ENCODE measurements around the gene TAF4. TPM values are rescaled to one million over a fixed set of nuclear protein-coding genes. Genes with fewer than 3 reads are reported as not detected.

Gene TAF4
- total RNA-seq, 1 experiment from 2014 or later: 21.0 TPM

GRCh38 chr20:62048346-62048761, 17.3 kb downstream of the TAF4 start:
- Histone ChIP-seq H3K27me3 (ENCODE audit: control insufficient read depth, insufficient read depth, low read length) (no peaks in the 10 kb centered on the region), H3K27ac (ENCODE audit: low read length) (no peak overlapping the region), H3K9me3 (ENCODE audit: control insufficient read depth, insufficient read depth, low read depth, low read length) (no peaks in the 10 kb centered on the region), H3K4me1 (ENCODE audit: control insufficient read depth, insufficient read depth, low read length) (no peaks in the 10 kb centered on the region; the same call in 1 of the 2 replicates), H3K4me3 (ENCODE audit: low read depth in 2 of 2, low read length in 2 of 2) (no peak overlapping the region), H3K36me3 (ENCODE audit: control insufficient read depth, insufficient read depth, low read length) (no peaks in the 10 kb centered on the region)
- no peak for TF ChIP-seq TCF7L2 (IDR thresholded peaks at IDR 0.05; ENCODE audit: low read depth, low read length)
- no peak for TF ChIP-seq POLR2AphosphoS5 (IDR thresholded peaks at IDR 0.05; ENCODE audit: low read depth, low read length)
- TF ChIP-seq REST (IDR thresholded peaks at IDR 0.05; ENCODE audit: insufficient read depth in 1 of 2, low read depth in 2 of 2, low read length in 1 of 2): no peak
- no peak for TF ChIP-seq CTCF (IDR thresholded peaks at IDR 0.05)
- TF ChIP-seq SIN3A (IDR thresholded peaks at IDR 0.05; ENCODE audit: borderline replicate concordance, insufficient read depth, low read depth, low read length): no peak
- ChIA-PET POLR2A (no interaction called here), CTCF (no interaction called here)
- BruUV-seq (replicated peaks): no TSS peak
- DNase-seq (ENCODE audit: low read depth, low spot score) (no peak), ATAC-seq (0 out of 2 replicates have a peak, but pooled peaks have one; percentile 24)
- intact Hi-C loops (cut with micrococcal nuclease; ENCODE audit: unreplicated experiment) (no loop called here), in situ Hi-C loops (cut with HindIII; ENCODE audit: low pct_unique_long_range_greater_than_20kb, low sequenced_read_pairs) (no loop called here)

GRCh38 chr20:62047666-62048345, 17.9 kb downstream of the TAF4 start:
- no peak overlapping the region for H3K4me3 ChIP-seq (ENCODE audit: low read depth in 2 of 2, low read length in 2 of 2)
- no peak overlapping the region for H3K27ac ChIP-seq (ENCODE audit: low read length)
- intact Hi-C loops (cut with micrococcal nuclease; ENCODE audit: unreplicated experiment): no loop called here
- ATAC-seq (no peak), DNase-seq (ENCODE audit: low read depth, low spot score) (no peak)
- no peaks in the 10 kb centered on the region for H3K27me3 ChIP-seq (ENCODE audit: control insufficient read depth, insufficient read depth, low read length)
- H3K9me3 ChIP-seq (ENCODE audit: control insufficient read depth, insufficient read depth, low read depth, low read length): no peaks in the 10 kb centered on the region
- POLR2A ChIA-PET: no interaction called here
- no peak for TF ChIP-seq POLR2AphosphoS5 (IDR thresholded peaks at IDR 0.05; ENCODE audit: low read depth, low read length)
- no peak for TF ChIP-seq CTCF (IDR thresholded peaks at IDR 0.05)
- TF ChIP-seq SIN3A (IDR thresholded peaks at IDR 0.05; ENCODE audit: borderline replicate concordance, insufficient read depth, low read depth, low read length): no peak
- TF ChIP-seq REST (IDR thresholded peaks at IDR 0.05; ENCODE audit: insufficient read depth in 1 of 2, low read depth in 2 of 2, low read length in 1 of 2): no peak
- TF ChIP-seq TCF7L2 (IDR thresholded peaks at IDR 0.05; ENCODE audit: low read depth, low read length): no peak
- H3K4me1 ChIP-seq (ENCODE audit: control insufficient read depth, insufficient read depth, low read length): no peaks in the 10 kb centered on the region; the same call in 1 of the 2 replicates
- in situ Hi-C loops (cut with HindIII; ENCODE audit: low pct_unique_long_range_greater_than_20kb, low sequenced_read_pairs): no loop called here
- no peaks in the 10 kb centered on the region for H3K36me3 ChIP-seq (ENCODE audit: control insufficient read depth, insufficient read depth, low read length)
- BruUV-seq (replicated peaks): no TSS peak
- CTCF ChIA-PET: no interaction called here

Data from Panc1 (cell line).